ENCODE results near the gene GTF2IRD1.
"Not testable (repeated sequence)": the region's sequence is repeated elsewhere in the genome, so short reads cannot be mapped to it uniquely, and the experiment has no call there.

The GTF2IRD1 gene

GRCh38 chr7:74430409-74430808, 23.3 kb upstream of the GTF2IRD1 start:
- not testable (repeated sequence) for DNase-seq (ENCODE audit: low spot score)

- DNase-seq (ENCODE audit: low spot score) = no peak
Measured at GRCh38 chr7:74430961-74431466, 22.7 kb upstream of the GTF2IRD1 start.

- DNase-seq (ENCODE audit: low spot score) = not testable (repeated sequence)
Measured at GRCh38 chr7:74437291-74437571, 16.5 kb upstream of the GTF2IRD1 start.

- DNase-seq (ENCODE audit: low spot score) = no peak
Measured at GRCh38 chr7:74438327-74438726, 15.4 kb upstream of the GTF2IRD1 start.

GRCh38 chr7:74439541-74439940, 14.2 kb upstream of the GTF2IRD1 start:
- no peak for DNase-seq (ENCODE audit: low spot score)

- not testable (repeated sequence) for DNase-seq (ENCODE audit: low spot score)
Measured at GRCh38 chr7:74440143-74440542, 13.6 kb upstream of the GTF2IRD1 start.

GRCh38 chr7:74441801-74442200, 11.9 kb upstream of the GTF2IRD1 start:
- DNase-seq (ENCODE audit: low spot score) = no peak

- DNase-seq (ENCODE audit: low spot score) = no peak
Measured at GRCh38 chr7:74443543-74444247, 10.0 kb upstream of the GTF2IRD1 start.

GRCh38 chr7:74449144-74449543, 4.6 kb upstream of the GTF2IRD1 start:
- DNase-seq (ENCODE audit: low spot score) = no peak

GRCh38 chr7:74449809-74450397, 3.8 kb upstream of the GTF2IRD1 start:
- peak; percentile 58 for DNase-seq (ENCODE audit: low spot score)

GRCh38 chr7:74452748-74453321, 871 bp upstream of the GTF2IRD1 start:
- peak; percentile 72 for DNase-seq (ENCODE audit: low spot score)

GRCh38 chr7:74454021-74454924, 567 bp downstream of the GTF2IRD1 start:
- no peak for DNase-seq (ENCODE audit: low spot score)

- DNase-seq (ENCODE audit: low spot score) = no peak
Measured at GRCh38 chr7:74454925-74455288, 1.2 kb downstream of the GTF2IRD1 start.

GRCh38 chr7:74455291-74455804, 1.6 kb downstream of the GTF2IRD1 start:
- no peak for DNase-seq (ENCODE audit: low spot score)

- DNase-seq (ENCODE audit: low spot score) = no peak
Measured at GRCh38 chr7:74455928-74456327, 2.2 kb downstream of the GTF2IRD1 start.

- no peak for DNase-seq (ENCODE audit: low spot score)
Measured at GRCh38 chr7:74457007-74457406, 3.3 kb downstream of the GTF2IRD1 start.

- no peak for DNase-seq (ENCODE audit: low spot score)
Measured at GRCh38 chr7:74461970-74462706, 8.4 kb downstream of the GTF2IRD1 start.

- no peak for DNase-seq (ENCODE audit: low spot score)
Measured at GRCh38 chr7:74462707-74463100, 9.0 kb downstream of the GTF2IRD1 start.

GRCh38 chr7:74464931-74465886, 11.5 kb downstream of the GTF2IRD1 start:
- DNase-seq (ENCODE audit: low spot score) = no peak

GRCh38 chr7:74466196-74466813, 12.6 kb downstream of the GTF2IRD1 start:
- no peak for DNase-seq (ENCODE audit: low spot score)

Data from LoVo (cell line).